Stimulated activated memory B cell treated with anti-CD40 and anti-IgM and Interleukin-4, amounts not matched to agents 10 μg/mL and 1 μg/mL and 100 μg/mL, for 72 hours (primary cell): Measurements from ENCODE around the gene IGFN1.

ENCODE experiments used
- ATAC-seq: fragments of 150-1000 bp; cut with Tn5 transposase; 2 replicates; pipeline ENCODE4 v1.10.0; 2021
- H3K27ac Mint-ChIP-seq: one replicate; pipeline ENCODE4 v1.8.0; 2022; ENCODE audit warnings: mild to moderate bottlenecking, mixed read lengths
- H3K27me3 Mint-ChIP-seq: one replicate; pipeline ENCODE4 v1.8.0; 2022; ENCODE audit warnings: mixed read lengths
- H3K36me3 Mint-ChIP-seq: one replicate; pipeline ENCODE4 v1.8.0; 2022; ENCODE audit warnings: mixed read lengths
- H3K4me1 Mint-ChIP-seq: one replicate; pipeline ENCODE4 v1.8.0; 2022; ENCODE audit warnings: mixed read lengths
- H3K4me3 Mint-ChIP-seq: one replicate; pipeline ENCODE4 v1.8.0; 2022; ENCODE audit warnings: mild to moderate bottlenecking, moderate library complexity, mixed read lengths
- H3K9me3 Mint-ChIP-seq: one replicate; pipeline ENCODE4 v1.8.0; 2022; ENCODE audit warnings: mixed read lengths

Gene IGFN1

DNA sequence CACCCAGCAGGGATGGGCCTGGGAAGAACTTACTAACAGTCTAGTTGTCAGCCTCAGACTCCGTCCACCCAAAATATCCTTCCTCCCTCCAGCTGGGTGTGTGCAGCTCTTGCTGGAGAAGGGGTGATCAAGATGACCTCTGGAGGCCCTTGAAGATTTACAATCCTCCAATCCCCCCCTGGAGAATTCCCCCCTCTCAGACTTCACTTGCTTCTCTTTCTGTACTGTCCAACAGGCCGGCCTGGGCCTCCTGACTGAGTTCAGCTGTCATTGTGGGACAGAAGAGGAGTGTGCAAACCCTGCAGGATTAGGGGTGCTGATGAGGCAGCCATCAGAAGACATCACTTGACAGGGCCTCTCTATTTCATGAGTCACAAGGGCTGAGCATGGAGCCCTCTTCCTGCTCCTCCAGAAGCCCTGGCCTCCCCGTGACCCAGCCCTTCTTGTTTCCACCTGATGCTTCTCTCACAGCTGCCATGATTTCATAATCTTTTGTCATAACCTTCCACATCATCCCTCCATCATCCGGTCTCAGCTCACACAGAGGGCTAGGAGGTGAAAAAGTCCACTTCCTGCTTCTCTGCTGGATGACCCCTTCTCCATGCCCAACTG is 17.5 kb upstream of the IGFN1 start:
- peaks cover 14% of the 10 kb centered on the region for H3K27me3 Mint-ChIP-seq
- H3K27ac Mint-ChIP-seq = no peak overlapping the region
- peaks cover 18% of the 10 kb centered on the region for H3K4me1 Mint-ChIP-seq
- ATAC-seq = no peak
- H3K36me3 Mint-ChIP-seq = no peaks in the 10 kb centered on the region
- no peaks in the 10 kb centered on the region for H3K9me3 Mint-ChIP-seq
- no peak overlapping the region for H3K4me3 Mint-ChIP-seq

- Mint-ChIP-seq H3K4me3 (no peak overlapping the region), H3K9me3 (peaks cover 3% of the 10 kb centered on the region), H3K4me1 (peaks cover 18% of the 10 kb centered on the region), H3K27ac (no peak overlapping the region), H3K36me3 (no peaks in the 10 kb centered on the region), H3K27me3 (peaks cover 21% of the 10 kb centered on the region)
- no peak for ATAC-seq
These were observed 16.9 kb upstream of the IGFN1 start for GRCh38 chr1:201173736-201174135.

- peaks cover 37% of the 10 kb centered on the region for H3K27me3 Mint-ChIP-seq
- H3K36me3 Mint-ChIP-seq = peaks cover 5% of the 10 kb centered on the region
- peaks cover 11% of the 10 kb centered on the region for H3K4me1 Mint-ChIP-seq
- no peak overlapping the region for H3K27ac Mint-ChIP-seq
- no peak for ATAC-seq
- no peak overlapping the region for H3K4me3 Mint-ChIP-seq
- H3K9me3 Mint-ChIP-seq = peaks cover 8% of the 10 kb centered on the region
These were observed 14.7 kb upstream of the IGFN1 start for GRCh38 chr1:201175820-201176500.

- ATAC-seq = no peak
- Mint-ChIP-seq H3K9me3 (peaks cover 8% of the 10 kb centered on the region), H3K27ac (no peak overlapping the region), H3K4me1 (peaks cover under 1% of the 10 kb centered on the region), H3K27me3 (peaks cover 46% of the 10 kb centered on the region), H3K36me3 (peaks cover 5% of the 10 kb centered on the region), H3K4me3 (no peak overlapping the region)
These were observed 13.7 kb upstream of the IGFN1 start for GRCh38 chr1:201176940-201177339.

DNA sequence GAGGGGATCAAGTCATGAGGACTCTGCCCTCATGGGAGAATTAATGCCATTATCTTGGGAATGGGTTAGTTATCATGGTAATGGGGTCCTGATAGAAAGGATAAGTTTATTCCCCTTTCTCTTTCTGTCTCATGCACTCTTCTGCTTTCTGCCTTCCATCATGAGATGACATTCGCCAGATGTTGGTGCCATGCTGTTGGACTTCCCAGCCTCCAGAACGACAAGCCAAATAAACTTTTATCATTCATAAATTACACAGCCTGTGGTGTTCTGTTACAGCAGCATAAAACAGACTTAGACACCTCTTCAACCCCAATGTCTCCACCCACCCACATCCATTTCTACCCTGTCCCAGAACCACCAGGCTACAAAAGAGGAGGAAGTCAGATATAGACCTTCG is 11.9 kb upstream of the IGFN1 start:
- Mint-ChIP-seq H3K36me3 (peaks cover 5% of the 10 kb centered on the region), H3K27me3 (peaks cover 52% of the 10 kb centered on the region), H3K9me3 (peaks cover 8% of the 10 kb centered on the region), H3K4me3 (no peak overlapping the region), H3K4me1 (no peaks in the 10 kb centered on the region), H3K27ac (no peak overlapping the region)
- no peak for ATAC-seq

DNA sequence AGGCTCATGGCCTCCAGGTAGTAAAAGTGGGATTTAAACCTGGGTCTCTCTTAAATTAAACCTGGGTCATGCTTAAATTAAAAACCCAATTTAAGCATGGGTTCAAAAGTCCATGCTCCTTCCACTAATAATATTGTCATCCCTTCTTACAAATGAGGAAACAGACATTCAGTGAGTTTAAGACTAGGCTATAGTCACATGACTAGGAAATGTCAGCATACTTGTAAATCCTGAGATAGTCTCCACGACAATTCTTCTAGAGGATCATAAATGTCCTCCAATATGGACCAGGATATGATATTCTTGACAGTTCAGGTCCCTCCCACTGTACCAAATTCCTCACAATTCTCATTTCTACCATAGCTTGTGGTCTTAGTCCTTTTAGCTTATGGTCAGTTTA is 10.5 kb upstream of the IGFN1 start:
- peaks cover 8% of the 10 kb centered on the region for H3K9me3 Mint-ChIP-seq
- H3K4me1 Mint-ChIP-seq = no peaks in the 10 kb centered on the region
- peaks cover 5% of the 10 kb centered on the region for H3K36me3 Mint-ChIP-seq
- H3K27me3 Mint-ChIP-seq = peaks cover 66% of the 10 kb centered on the region
- no peak for ATAC-seq
- no peak overlapping the region for H3K4me3 Mint-ChIP-seq
- no peak overlapping the region for H3K27ac Mint-ChIP-seq

GRCh38 chr1:201180901-201181300 is 9.7 kb upstream of the IGFN1 start:
- no peak for ATAC-seq
- Mint-ChIP-seq H3K4me1 (no peaks in the 10 kb centered on the region), H3K9me3 (peaks cover 8% of the 10 kb centered on the region), H3K27ac (no peak overlapping the region), H3K27me3 (peaks cover 71% of the 10 kb centered on the region), H3K4me3 (no peak overlapping the region), H3K36me3 (peaks cover 5% of the 10 kb centered on the region)

GRCh38 chr1:201181323-201181722 is 9.3 kb upstream of the IGFN1 start:
- no peak for ATAC-seq
- Mint-ChIP-seq H3K27ac (no peak overlapping the region), H3K27me3 (peaks cover 71% of the 10 kb centered on the region), H3K4me3 (no peak overlapping the region), H3K4me1 (no peaks in the 10 kb centered on the region), H3K36me3 (peaks cover 5% of the 10 kb centered on the region), H3K9me3 (peaks cover 8% of the 10 kb centered on the region)

GRCh38 chr1:201181726-201182125 is 8.9 kb upstream of the IGFN1 start:
- Mint-ChIP-seq H3K36me3 (peaks cover 5% of the 10 kb centered on the region), H3K4me3 (no peak overlapping the region), H3K27me3 (peaks cover 70% of the 10 kb centered on the region), H3K27ac (no peak overlapping the region), H3K9me3 (peaks cover 8% of the 10 kb centered on the region), H3K4me1 (no peaks in the 10 kb centered on the region)
- no peak for ATAC-seq

DNA sequence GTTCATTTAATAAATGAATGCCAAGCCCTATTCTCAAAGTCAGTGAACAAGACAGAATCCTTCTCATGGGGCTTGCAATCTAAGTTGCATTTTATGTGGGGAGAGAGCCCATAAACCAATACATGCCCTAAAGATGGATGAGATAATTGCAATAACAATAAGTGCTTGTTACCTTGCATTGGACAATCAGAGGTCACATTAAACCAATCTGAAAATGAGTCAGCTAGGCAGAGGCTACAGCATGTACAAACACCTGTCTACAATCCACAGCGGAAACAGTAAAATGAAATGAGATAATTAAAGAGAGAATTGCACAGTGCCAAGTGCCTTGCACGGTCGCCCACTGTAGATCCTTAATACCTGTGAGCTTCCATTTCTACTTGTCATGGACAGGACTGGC is 7.4 kb upstream of the IGFN1 start:
- ATAC-seq = no peak
- Mint-ChIP-seq H3K36me3 (peaks cover 5% of the 10 kb centered on the region), H3K9me3 (peaks cover 8% of the 10 kb centered on the region), H3K27ac (no peak overlapping the region), H3K27me3 (peaks cover 55% of the 10 kb centered on the region), H3K4me1 (no peaks in the 10 kb centered on the region), H3K4me3 (no peak overlapping the region)

DNA sequence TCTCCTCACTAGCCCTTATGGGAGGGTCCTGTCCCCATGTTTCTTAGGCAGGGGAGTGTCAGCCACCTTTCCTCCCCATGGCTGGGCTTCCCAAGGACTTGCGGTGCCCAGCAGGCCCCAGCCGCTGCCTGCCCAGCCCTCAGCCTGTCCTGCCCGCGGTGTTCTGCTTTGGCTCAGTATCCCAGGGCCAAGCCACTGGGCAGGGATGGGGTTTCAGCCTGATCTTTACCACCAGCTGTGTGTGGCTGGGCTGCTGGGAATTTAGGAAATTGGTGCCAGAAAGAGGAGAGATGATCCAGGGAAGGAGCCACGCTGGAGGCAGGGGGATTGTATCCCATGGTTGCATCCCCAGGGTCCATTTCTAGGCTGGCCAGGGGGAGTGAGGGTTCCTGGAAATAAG is 6.9 kb upstream of the IGFN1 start:
- Mint-ChIP-seq H3K36me3 (peaks cover 5% of the 10 kb centered on the region), H3K27me3 (peaks cover 50% of the 10 kb centered on the region), H3K4me3 (no peak overlapping the region), H3K27ac (no peak overlapping the region), H3K4me1 (no peaks in the 10 kb centered on the region), H3K9me3 (peaks cover 6% of the 10 kb centered on the region)
- no peak for ATAC-seq

- no peak overlapping the region for H3K4me3 Mint-ChIP-seq
- no peaks in the 10 kb centered on the region for H3K36me3 Mint-ChIP-seq
- H3K27ac Mint-ChIP-seq = no peak overlapping the region
- H3K9me3 Mint-ChIP-seq = no peaks in the 10 kb centered on the region
- peak; percentile 21 for ATAC-seq
- H3K4me1 Mint-ChIP-seq = no peaks in the 10 kb centered on the region
- H3K27me3 Mint-ChIP-seq = peaks cover 49% of the 10 kb centered on the region
These were observed 6.1 kb upstream of the IGFN1 start for GRCh38 chr1:201184307-201185122.

DNA sequence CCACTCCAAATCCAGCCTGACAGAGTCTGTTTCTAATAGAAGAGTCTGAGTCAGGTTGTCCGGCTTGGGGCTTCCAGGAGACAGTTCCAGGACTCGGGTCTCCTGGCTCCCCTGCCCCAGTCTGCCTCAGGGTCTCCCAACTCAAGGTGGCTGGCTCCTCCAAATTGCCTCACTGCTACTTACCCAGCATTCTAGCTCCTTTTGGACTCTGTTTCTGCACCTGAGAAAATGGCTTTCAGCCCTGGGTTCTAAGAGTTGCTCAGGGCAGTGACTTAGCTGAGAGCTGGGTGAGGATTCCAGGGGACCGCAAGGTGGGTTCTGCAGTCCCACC is 5.5 kb upstream of the IGFN1 start:
- Mint-ChIP-seq H3K4me1 (no peaks in the 10 kb centered on the region), H3K36me3 (no peaks in the 10 kb centered on the region), H3K4me3 (no peak overlapping the region), H3K9me3 (no peaks in the 10 kb centered on the region), H3K27me3 (peaks cover 49% of the 10 kb centered on the region), H3K27ac (no peak overlapping the region)
- ATAC-seq = no peak

DNA sequence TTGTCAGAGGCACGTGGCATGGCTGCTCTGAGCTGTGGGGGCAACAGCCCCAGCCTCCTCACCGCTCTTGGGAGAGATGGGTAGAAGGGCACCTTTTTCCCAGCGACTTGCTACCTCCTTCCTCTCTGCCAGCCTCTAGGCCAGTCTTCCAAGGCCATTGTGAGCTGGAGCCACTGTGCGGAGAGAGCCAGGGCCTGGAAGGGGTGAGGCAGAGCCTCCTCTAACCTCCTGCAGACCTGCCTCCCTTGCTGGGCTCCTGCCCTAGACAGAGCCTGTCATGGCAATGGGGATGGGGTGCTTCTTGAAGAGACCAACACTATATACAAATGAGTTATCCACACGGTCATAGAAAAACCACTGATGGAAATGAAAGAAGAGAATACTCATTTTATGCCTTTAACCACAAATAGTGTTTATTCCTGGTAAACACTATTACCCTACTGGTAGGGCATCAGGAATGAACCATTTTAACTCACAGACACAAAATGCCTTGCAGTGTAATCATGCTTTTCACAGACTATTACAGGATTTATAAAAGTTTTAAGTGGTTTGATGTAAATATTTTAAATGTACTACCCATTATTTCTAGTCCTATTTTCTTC is 5.0 kb upstream of the IGFN1 start:
- H3K27ac Mint-ChIP-seq = no peak overlapping the region
- no peak for ATAC-seq
- H3K4me1 Mint-ChIP-seq = no peaks in the 10 kb centered on the region
- no peaks in the 10 kb centered on the region for H3K36me3 Mint-ChIP-seq
- no peaks in the 10 kb centered on the region for H3K9me3 Mint-ChIP-seq
- no peak overlapping the region for H3K4me3 Mint-ChIP-seq
- peaks cover 52% of the 10 kb centered on the region for H3K27me3 Mint-ChIP-seq

DNA sequence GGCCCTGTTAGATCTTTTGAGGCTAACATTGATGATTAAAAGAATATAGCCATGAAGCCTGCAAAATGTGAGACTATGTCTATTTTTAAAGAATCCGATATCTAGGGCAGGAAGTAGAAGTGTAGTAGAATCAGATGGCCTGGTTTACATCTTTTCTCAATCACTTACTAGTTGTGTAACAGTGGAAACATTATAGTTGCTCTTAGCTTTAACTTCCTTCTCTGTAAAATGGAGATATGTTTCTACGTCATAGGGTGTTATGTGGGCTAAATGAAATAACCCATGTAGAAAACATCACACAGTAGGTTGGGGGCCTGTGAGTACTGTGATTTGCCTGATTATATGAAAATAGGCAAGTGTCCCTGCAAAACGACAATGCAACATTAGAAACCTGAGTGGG is 4.4 kb upstream of the IGFN1 start:
- no peak for ATAC-seq
- Mint-ChIP-seq H3K4me1 (no peaks in the 10 kb centered on the region), H3K27me3 (peaks cover 49% of the 10 kb centered on the region), H3K27ac (no peak overlapping the region), H3K4me3 (no peak overlapping the region), H3K36me3 (no peaks in the 10 kb centered on the region), H3K9me3 (no peaks in the 10 kb centered on the region)
